CD14-positive monocyte (primary cell): ENCODE results near the gene FHL3. TPM values are rescaled to one million over a fixed set of nuclear protein-coding genes. Genes with fewer than 3 reads are reported as not detected.
"Not testable (repeated sequence)": the region's sequence is repeated elsewhere in the genome, so short reads cannot be mapped to it uniquely, and the experiment has no call there.

ENCODE experiments used
- DNase-seq, 3 donors: peaks; one replicate each; pipeline ENCODE4 v3.0.0-alpha.2; 2011 to 2022
- H2AFZ ChIP-seq: 2 replicates; pipeline ENCODE4 v1.6.0; 2012; ENCODE audit warnings: mild to moderate bottlenecking, low read depth, low read length, inconsistent platforms; ENCODE audit not compliant: insufficient read depth, poor library complexity, severe bottlenecking
- H3K27ac ChIP-seq, 2 donors: 1 replicate in 1 of 2; 2 replicates in 1 of 2; pipeline ENCODE4 v1.5.1; 2012 to 2013; ENCODE audit warnings: low read length in 2 of 2, control low read depth in 1 of 2, inconsistent platforms in 1 of 2, low read depth in 1 of 2, mild to moderate bottlenecking in 1 of 2
- H3K27me3 ChIP-seq, 2 donors: one replicate each; pipeline versions ENCODE4 v1.6.0 to v1.6.1; 2011 to 2013; ENCODE audit warnings: low read length in 2 of 2; ENCODE audit not compliant: control insufficient read depth in 2 of 2, insufficient read depth in 2 of 2
- H3K36me3 ChIP-seq, 2 donors: replicated peaks in 1 of 2; 1 replicate in 1 of 2; 2 replicates in 1 of 2; pipeline versions ENCODE4 v1.5.1 to v1.6.1; 2012 to 2013; ENCODE audit warnings: low read length in 2 of 2, control low read depth in 1 of 2, inconsistent platforms in 1 of 2, mild to moderate bottlenecking in 1 of 2; ENCODE audit not compliant: insufficient read depth in 2 of 2, control insufficient read depth in 1 of 2
- H3K4me1 ChIP-seq, 2 donors: 1 replicate in 1 of 2; 2 replicates in 1 of 2; pipeline versions ENCODE4 v1.5.1 to v1.6.1; 2012 to 2013; ENCODE audit warnings: low read length in 2 of 2, control low read depth in 1 of 2, inconsistent platforms in 1 of 2, mild to moderate bottlenecking in 1 of 2, moderate library complexity in 1 of 2; ENCODE audit not compliant: insufficient read depth in 2 of 2, control insufficient read depth in 1 of 2
- H3K4me2 ChIP-seq: replicated peaks from 2 replicates; pipeline ENCODE3; 2012; ENCODE audit warnings: low read length, moderate library complexity, mild to moderate bottlenecking; ENCODE audit not compliant: poor library complexity, severe bottlenecking; ENCODE audit errors: extremely low read depth
- H3K4me3 ChIP-seq, 3 experiments: fragments of 200-600 bp in 1 of 3; sonication (generic) in 1 of 3; replicated peaks in 1 of 3; 1 replicate in 2 of 3; 2 replicates in 1 of 3; pipeline ENCODE4 v1.5.1; 2011 to 2013; ENCODE audit warnings: low read length in 3 of 3, mild to moderate bottlenecking in 3 of 3, control low read depth in 2 of 3, low read depth in 2 of 3, inconsistent platforms in 1 of 3, moderate library complexity in 1 of 3
- H3K79me2 ChIP-seq: 2 replicates; pipeline ENCODE4 v1.6.0; 2012; ENCODE audit warnings: mild to moderate bottlenecking, control low read depth, inconsistent platforms, low read length, moderate library complexity; ENCODE audit not compliant: insufficient read depth
- H3K9ac ChIP-seq: 2 replicates; pipeline ENCODE4 v1.6.0; 2017; ENCODE audit warnings: low read length, mild to moderate bottlenecking; ENCODE audit not compliant: insufficient read depth, poor library complexity, severe bottlenecking
- H3K9me3 ChIP-seq, 2 donors: replicated peaks in 1 of 2; 1 replicate in 1 of 2; 2 replicates in 1 of 2; pipeline versions ENCODE4 v1.5.1 to v1.6.1; 2012 to 2013; ENCODE audit warnings: low read length in 2 of 2, control low read depth in 1 of 2; ENCODE audit not compliant: control insufficient read depth in 1 of 2, insufficient read depth in 1 of 2
- H4K20me1 ChIP-seq: 2 replicates; pipeline ENCODE4 v1.6.0; 2012; ENCODE audit warnings: mild to moderate bottlenecking, low read length, control low read depth, moderate library complexity; ENCODE audit not compliant: insufficient read depth
- H3K27ac Mint-ChIP-seq, 7 donors: one replicate each; pipeline ENCODE4 v1.8.0; 2020; ENCODE audit warnings: mild to moderate bottlenecking in 7 of 7, mixed read lengths in 7 of 7, moderate library complexity in 6 of 7, inconsistent platforms in 2 of 7
- H3K27me3 Mint-ChIP-seq, 3 donors: one replicate each; pipeline ENCODE4 v1.8.0; 2021 to 2022; ENCODE audit warnings: low read depth in 3 of 3, mild to moderate bottlenecking in 3 of 3, mixed read lengths in 3 of 3, moderate library complexity in 3 of 3, inconsistent platforms in 1 of 3
- H3K36me3 Mint-ChIP-seq, 2 donors: one replicate each; pipeline ENCODE4 v1.8.0; 2020; ENCODE audit warnings: mixed read lengths in 2 of 2, inconsistent platforms in 1 of 2, mild to moderate bottlenecking in 1 of 2
- H3K4me1 Mint-ChIP-seq: one replicate; pipeline ENCODE4 v1.8.0; 2020; ENCODE audit warnings: mild to moderate bottlenecking, mixed read lengths
- H3K4me3 Mint-ChIP-seq, 2 donors: one replicate each; pipeline ENCODE4 v1.8.0; 2020; ENCODE audit warnings: mild to moderate bottlenecking in 2 of 2, mixed read lengths in 2 of 2, moderate library complexity in 1 of 2
- H3K9me3 Mint-ChIP-seq, 7 donors: one replicate each; pipeline ENCODE4 v1.8.0; 2020 to 2022; ENCODE audit warnings: mixed read lengths in 7 of 7, mild to moderate bottlenecking in 6 of 7, moderate library complexity in 6 of 7, inconsistent platforms in 2 of 7
- CTCF ChIP-seq: fragments of 200-600 bp; IDR thresholded peaks from one replicate; pipeline ENCODE4 v1.8.0; 2022; ENCODE audit warnings: antibody characterized with exemption, mild to moderate bottlenecking
- WGBS: methylation state at CpG from one replicate; pipeline ENCODE4 v1.1.5; 2013; ENCODE audit warnings: missing lambda C conversion rate; ENCODE audit not compliant: insufficient coverage; 5-methylcytosine and 5-hydroxymethylcytosine counted together
- intact Hi-C, 2 donors: fragments of 100-400 bp; cut with micrococcal nuclease; formaldehyde crosslinking; loops; one replicate each; pipeline versions ENCODE4 v1.15.0 to v1.15.1; 2023
- polyA plus RNA-seq, 3 donors: library from polyadenylated mRNA; depleted of rRNA in 1 of 3; unstranded in 2 of 3; stranded (reverse) in 1 of 3; fragments of 300-500 nt in 2 of 3; fragments of >200 nt in 1 of 3; fragmentation: Illumina TruSeq in 2 of 3; gene quantifications; 1 replicate in 2 of 3; 2 replicates in 1 of 3; pipeline ENCODE4 v1.2.3, GENCODE V29; 2012 to 2021

Gene FHL3
- polyA plus RNA-seq, 3 donors, result 24.7 to 32.3 (median 26.1) TPM

GRCh38 chr1:37965301-37965700 is 40.0 kb downstream of the FHL3 start:
- Mint-ChIP-seq H3K4me3 (no peak overlapping the region), H3K36me3 (peaks cover 70 to 94% of the 10 kb centered on the region in 2 donors), H3K4me1 (no peaks in the 10 kb centered on the region), H3K27ac (peak overlapping the region in 1 of 7 donors; percentile 54), H3K9me3 (no peaks in the 10 kb centered on the region), H3K27me3 (no peaks in the 10 kb centered on the region)
- no peaks in the 10 kb centered on the region for H3K4me1 ChIP-seq
- H3K79me2 ChIP-seq, result no peaks in the 10 kb centered on the region
- H3K27ac ChIP-seq, result no peak overlapping the region
- H3K9ac ChIP-seq, result no peak overlapping the region
- no peak for TF ChIP-seq CTCF
- no peaks in the 10 kb centered on the region for H3K9me3 ChIP-seq
- H3K4me2 ChIP-seq, result no peak overlapping the region
- H3K4me3 ChIP-seq, result no peak overlapping the region
- H3K36me3 ChIP-seq, result peaks cover 60 to 85% of the 10 kb centered on the region in 2 donors
- no peak for DNase-seq
- no peaks in the 10 kb centered on the region for H3K27me3 ChIP-seq
- no peak overlapping the region for H2AFZ ChIP-seq
- H4K20me1 ChIP-seq, result no peaks in the 10 kb centered on the region
- WGBS, result 95% methylated on average over 3 of the region's 4 CpGs
- intact Hi-C loops, result no loop called here

- intact Hi-C loops, result not testable (repeated sequence)
- peaks cover 71 to 94% of the 10 kb centered on the region in 2 donors for H3K36me3 Mint-ChIP-seq
- WGBS, result 94% methylated on average over 8 of the region's 12 CpGs
Measured at GRCh38 chr1:37964106-37964505, 41.2 kb downstream of the FHL3 start.

More at GRCh38 chr1:37964106-37964505, 41.2 kb downstream of the FHL3 start:
- not testable (repeated sequence) for H3K9me3 Mint-ChIP-seq, DNase-seq, H3K27me3 ChIP-seq, H3K4me1 ChIP-seq, H3K27ac ChIP-seq, H3K4me3 ChIP-seq, H2AFZ ChIP-seq, H3K4me3 Mint-ChIP-seq, H3K4me2 ChIP-seq, H4K20me1 ChIP-seq, H3K79me2 ChIP-seq, H3K4me1 Mint-ChIP-seq, H3K9me3 ChIP-seq, H3K27me3 Mint-ChIP-seq, H3K9ac ChIP-seq
- H3K27ac Mint-ChIP-seq, result peak overlapping the region in 2 of 7 donors; percentile 23 to 25
- H3K36me3 ChIP-seq, result peaks cover 62 to 85% of the 10 kb centered on the region in 2 donors
